ACC112 (cell line): ENCODE measurements around the gene TMEM131.

Experiments used
- H2AFZ ChIP-seq: fragments of 200-600 bp; sonication (generic); one replicate; pipeline ENCODE4 v1.6.0; 2017; ENCODE audit warnings: antibody characterized with exemption, low read length; ENCODE audit not compliant: unreplicated experiment
- H3K27ac ChIP-seq: fragments of 200-600 bp; sonication (generic); 2 replicates; pipeline ENCODE4 v1.5.1; 2014; ENCODE audit warnings: low read depth, mild to moderate bottlenecking, antibody characterized with exemption, low read length, moderate library complexity
- H3K27me3 ChIP-seq: fragments of 200-600 bp; sonication (generic); 2 replicates; pipeline ENCODE4 v1.6.1; 2014; ENCODE audit warnings: mild to moderate bottlenecking, antibody characterized with exemption, low read length, moderate library complexity, mixed read lengths; ENCODE audit not compliant: insufficient read depth
- H3K36me3 ChIP-seq: fragments of 200-600 bp; sonication (generic); 2 replicates; pipeline ENCODE4 v1.6.1; 2016; ENCODE audit warnings: mild to moderate bottlenecking, antibody characterized with exemption, low read length, moderate library complexity, mixed read lengths; ENCODE audit not compliant: insufficient read depth
- H3K4me1 ChIP-seq: fragments of 200-600 bp; sonication (generic); one replicate; pipeline ENCODE4 v1.6.1; 2016; ENCODE audit warnings: low read length, mixed read lengths; ENCODE audit not compliant: insufficient read depth, unreplicated experiment, control insufficient read depth
- H3K4me3 ChIP-seq: fragments of 200-600 bp; sonication (generic); 2 replicates; pipeline ENCODE4 v1.5.1; 2014; ENCODE audit warnings: mild to moderate bottlenecking, low read depth, low read length
- H3K79me2 ChIP-seq: fragments of 200-600 bp; sonication (generic); one replicate; pipeline ENCODE4 v1.6.0; 2016; ENCODE audit warnings: low read length; ENCODE audit not compliant: control insufficient read depth, unreplicated experiment, insufficient read depth

The TMEM131 gene

GRCh38 chr2:97985998-97986397 lies 9.8 kb downstream of the TMEM131 start:
- no peaks in the 10 kb centered on the region for H3K27me3 ChIP-seq
- H3K27ac ChIP-seq = no peak overlapping the region
- H3K36me3 ChIP-seq = peaks cover 4% of the 10 kb centered on the region; the same call in 1 of the 2 replicates
- peaks cover 77% of the 10 kb centered on the region for H3K79me2 ChIP-seq
- no peak overlapping the region for H2AFZ ChIP-seq
- H3K4me3 ChIP-seq = no peak overlapping the region
- H3K4me1 ChIP-seq = peaks cover 10% of the 10 kb centered on the region

GRCh38 chr2:97983698-97984097 lies 12.1 kb downstream of the TMEM131 start:
- no peak overlapping the region for H3K27ac ChIP-seq
- H3K4me3 ChIP-seq = no peak overlapping the region
- H3K4me1 ChIP-seq = peaks cover 10% of the 10 kb centered on the region
- H3K36me3 ChIP-seq = peaks cover 16% of the 10 kb centered on the region; the same call in 1 of the 2 replicates
- H3K27me3 ChIP-seq = no peaks in the 10 kb centered on the region
- H2AFZ ChIP-seq = no peak overlapping the region
- peaks cover 57% of the 10 kb centered on the region for H3K79me2 ChIP-seq

- no peaks in the 10 kb centered on the region for H3K27me3 ChIP-seq
- H3K4me3 ChIP-seq = no peak overlapping the region
- peaks cover 16% of the 10 kb centered on the region; the same call in 1 of the 2 replicates for H3K36me3 ChIP-seq
- H3K27ac ChIP-seq = no peak overlapping the region
- H3K79me2 ChIP-seq = peaks cover 51% of the 10 kb centered on the region
- peaks cover 10% of the 10 kb centered on the region for H3K4me1 ChIP-seq
- H2AFZ ChIP-seq = no peak overlapping the region
Observed at GRCh38 chr2:97983134-97983533, 12.6 kb downstream of the TMEM131 start.

- Histone ChIP-seq H2AFZ (no peak overlapping the region), H3K36me3 (peaks cover 16% of the 10 kb centered on the region; the same call in 1 of the 2 replicates), H3K27me3 (no peaks in the 10 kb centered on the region), H3K27ac (no peak overlapping the region), H3K4me3 (no peak overlapping the region), H3K4me1 (peaks cover 10% of the 10 kb centered on the region), H3K79me2 (peaks cover 46% of the 10 kb centered on the region)
Observed at GRCh38 chr2:97982621-97983020, 13.1 kb downstream of the TMEM131 start.

- no peak overlapping the region for H3K27ac ChIP-seq
- H3K36me3 ChIP-seq = peaks cover 16% of the 10 kb centered on the region; the same call in 1 of the 2 replicates
- no peaks in the 10 kb centered on the region for H3K27me3 ChIP-seq
- H2AFZ ChIP-seq = no peak overlapping the region
- H3K4me1 ChIP-seq = peaks cover 10% of the 10 kb centered on the region
- peaks cover 40% of the 10 kb centered on the region for H3K79me2 ChIP-seq
- H3K4me3 ChIP-seq = no peak overlapping the region
Observed at GRCh38 chr2:97981961-97982360, 13.8 kb downstream of the TMEM131 start.

- H3K79me2 ChIP-seq = peaks cover 34% of the 10 kb centered on the region
- no peak overlapping the region for H3K4me3 ChIP-seq
Observed at GRCh38 chr2:97979904-97980303, 15.8 kb downstream of the TMEM131 start.

GRCh38 chr2:97974471-97974870 lies 21.3 kb downstream of the TMEM131 start:
- no peaks in the 10 kb centered on the region for H3K27me3 ChIP-seq
- no peak overlapping the region for H2AFZ ChIP-seq
- 0 out of 2 replicates have a peak, but pooled peaks cover 5% of the 10 kb centered on the region for H3K36me3 ChIP-seq
- no peak overlapping the region for H3K27ac ChIP-seq
- peaks cover 7% of the 10 kb centered on the region for H3K4me1 ChIP-seq
- no peak overlapping the region for H3K4me3 ChIP-seq
- peaks cover 58% of the 10 kb centered on the region for H3K79me2 ChIP-seq

More at GRCh38 chr2:97979904-97980303, 15.8 kb downstream of the TMEM131 start:
- peaks cover 16% of the 10 kb centered on the region; the same call in 1 of the 2 replicates for H3K36me3 ChIP-seq
- H3K27ac ChIP-seq = no peak overlapping the region
- peaks cover 10% of the 10 kb centered on the region for H3K4me1 ChIP-seq
- no peaks in the 10 kb centered on the region for H3K27me3 ChIP-seq
- no peak overlapping the region for H2AFZ ChIP-seq

- Histone ChIP-seq H3K4me1 (peaks cover 10% of the 10 kb centered on the region), H3K27me3 (no peaks in the 10 kb centered on the region), H2AFZ (no peak overlapping the region), H3K27ac (no peak overlapping the region), H3K36me3 (no peaks in the 10 kb centered on the region), H3K4me3 (no peak overlapping the region), H3K79me2 (peaks cover 85% of the 10 kb centered on the region)
Observed at GRCh38 chr2:97970293-97971060, 25.3 kb downstream of the TMEM131 start.

GRCh38 chr2:97969081-97970067 lies 26.4 kb downstream of the TMEM131 start:
- Histone ChIP-seq H2AFZ (no peak overlapping the region), H3K4me3 (no peak overlapping the region), H3K4me1 (peaks cover 11% of the 10 kb centered on the region), H3K36me3 (no peaks in the 10 kb centered on the region), H3K27ac (no peak overlapping the region), H3K79me2 (peaks cover 83% of the 10 kb centered on the region), H3K27me3 (no peaks in the 10 kb centered on the region)

GRCh38 chr2:97967931-97968627 lies 27.7 kb downstream of the TMEM131 start:
- Histone ChIP-seq H3K4me1 (peaks cover 18% of the 10 kb centered on the region), H3K4me3 (no peak overlapping the region), H3K27ac (no peak overlapping the region), H3K27me3 (no peaks in the 10 kb centered on the region), H3K36me3 (no peaks in the 10 kb centered on the region), H2AFZ (no peak overlapping the region), H3K79me2 (peaks cover 77% of the 10 kb centered on the region)
